ENCODE data around the gene ACKR4.
"Not testable (repeated sequence)": the region's sequence is repeated elsewhere in the genome, so short reads cannot be mapped to it uniquely, and the experiment has no call there.

Gene ACKR4

GRCh38 chr3:132594498-132594897 lies 2.6 kb upstream of the ACKR4 start:
- DNase-seq (ENCODE audit: low read depth): no peak

GRCh38 chr3:132595014-132595413 lies 2.1 kb upstream of the ACKR4 start:
- DNase-seq (ENCODE audit: low read depth): no peak

DNA sequence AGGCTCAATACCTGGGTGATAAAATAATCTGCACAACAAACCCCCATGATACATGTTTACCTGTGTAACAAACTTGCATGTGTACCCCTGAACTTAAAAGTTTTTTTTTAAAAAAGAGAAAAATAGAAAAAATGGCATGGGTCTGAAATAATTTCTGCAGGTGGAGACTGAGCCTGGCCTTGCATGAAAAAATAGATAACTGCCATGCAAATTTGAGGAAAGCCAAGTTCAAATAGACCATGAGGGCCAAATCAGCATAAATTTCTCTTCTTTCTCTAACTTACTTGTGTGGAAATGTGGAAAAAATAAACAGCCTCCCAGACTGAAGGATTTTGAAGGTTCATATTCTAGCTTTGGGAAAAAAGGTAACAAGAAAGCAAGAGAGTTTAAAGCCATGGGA lies 744 bp upstream of the ACKR4 start:
- no peak for DNase-seq (ENCODE audit: low read depth)

DNA sequence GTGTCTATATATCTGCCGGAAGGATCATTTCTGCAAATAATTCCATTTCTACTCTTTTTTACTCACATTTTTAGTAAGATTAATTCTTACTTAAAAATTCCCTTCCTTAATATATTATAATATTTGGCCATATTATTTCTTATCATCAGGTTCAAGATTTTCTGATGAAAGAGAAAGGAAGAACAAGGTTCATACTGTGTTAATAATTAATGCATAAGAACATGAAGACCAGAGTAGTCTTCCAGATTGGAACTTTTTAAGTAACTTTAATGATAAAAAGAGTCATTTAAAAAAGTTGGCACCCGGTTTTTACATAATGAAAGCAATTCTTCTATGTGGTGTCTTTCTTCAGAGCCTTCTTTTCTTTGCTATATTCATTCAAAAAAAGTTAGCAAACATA lies 590 bp downstream of the ACKR4 start:
- DNase-seq (ENCODE audit: low read depth): no peak

DNA sequence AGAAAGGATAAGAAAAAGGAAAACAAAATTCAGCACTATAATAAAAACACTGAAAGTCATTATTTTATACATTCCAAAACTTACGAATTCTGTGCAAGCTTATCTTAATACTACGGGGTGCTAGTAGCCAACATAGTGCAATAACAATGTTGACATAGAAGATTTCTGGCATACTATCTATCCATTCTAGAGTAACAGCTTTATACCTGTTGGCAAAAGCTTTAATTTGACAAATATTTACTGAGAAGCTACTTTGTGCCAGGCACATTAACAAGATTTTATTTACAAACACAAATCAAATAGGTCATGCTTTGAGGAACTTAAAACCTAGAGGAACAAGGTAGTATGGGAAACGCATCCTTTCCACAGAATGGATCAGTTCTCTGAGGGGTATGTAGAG lies 1.1 kb downstream of the ACKR4 start:
- DNase-seq (ENCODE audit: low read depth): no peak

- DNase-seq (ENCODE audit: low read depth): not testable (repeated sequence)
These were observed 3.5 kb downstream of the ACKR4 start for GRCh38 chr3:132600614-132601013.

GRCh38 chr3:132605374-132605792 lies 8.3 kb downstream of the ACKR4 start:
- no peak for DNase-seq (ENCODE audit: low read depth)

DNA sequence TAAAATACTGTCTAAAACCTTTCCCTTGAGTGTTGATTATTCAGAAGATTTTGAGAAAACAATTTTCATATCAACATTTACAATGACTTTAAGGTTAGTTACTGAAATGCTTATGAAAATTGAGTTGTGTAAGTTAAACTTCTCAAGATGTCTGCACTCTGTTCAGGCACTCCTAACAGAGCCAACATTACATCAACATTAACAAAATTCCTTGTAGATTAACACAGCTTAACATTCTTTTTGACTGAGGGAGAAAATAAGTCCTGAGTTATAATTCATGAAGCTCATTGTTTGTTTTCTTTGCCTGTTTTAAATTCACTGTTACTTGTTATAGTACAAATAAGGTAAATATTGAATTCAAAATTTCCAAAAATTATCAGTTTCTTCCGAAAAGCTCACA lies 9.0 kb downstream of the ACKR4 start:
- DNase-seq (ENCODE audit: low read depth): no peak

GRCh38 chr3:132606620-132607019 lies 9.6 kb downstream of the ACKR4 start:
- DNase-seq (ENCODE audit: low read depth): not testable (repeated sequence)

- not testable (repeated sequence) for DNase-seq (ENCODE audit: low read depth)
These were observed 18.2 kb downstream of the ACKR4 start for GRCh38 chr3:132615301-132615700.

GRCh38 chr3:132615881-132616280 lies 18.8 kb downstream of the ACKR4 start:
- DNase-seq (ENCODE audit: low read depth): no peak

- no peak for DNase-seq (ENCODE audit: low read depth)
These were observed 19.7 kb downstream of the ACKR4 start for GRCh38 chr3:132616780-132617179.

DNA sequence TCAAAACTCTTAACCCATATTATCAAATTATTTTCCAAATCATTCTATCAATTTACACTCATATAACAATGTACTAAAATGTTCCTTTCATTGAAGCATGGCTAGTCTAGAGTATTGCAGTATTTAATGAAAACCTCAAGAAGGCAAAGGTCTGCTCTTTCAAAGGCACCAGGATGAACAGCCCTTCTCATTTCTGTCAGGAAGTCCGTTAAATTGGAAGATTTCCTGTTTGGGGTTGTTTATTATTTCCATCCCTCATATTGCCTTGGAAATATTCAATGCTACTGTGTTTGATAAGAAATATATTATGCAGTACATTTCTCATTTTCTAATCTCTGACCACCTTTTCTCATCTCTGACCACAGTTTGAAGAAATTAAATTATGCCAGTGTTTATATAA lies 25.1 kb downstream of the ACKR4 start:
- DNase-seq (ENCODE audit: low read depth): no peak

- DNase-seq (ENCODE audit: low read depth): no peak
These were observed 25.7 kb downstream of the ACKR4 start for GRCh38 chr3:132622761-132623160.

DNA sequence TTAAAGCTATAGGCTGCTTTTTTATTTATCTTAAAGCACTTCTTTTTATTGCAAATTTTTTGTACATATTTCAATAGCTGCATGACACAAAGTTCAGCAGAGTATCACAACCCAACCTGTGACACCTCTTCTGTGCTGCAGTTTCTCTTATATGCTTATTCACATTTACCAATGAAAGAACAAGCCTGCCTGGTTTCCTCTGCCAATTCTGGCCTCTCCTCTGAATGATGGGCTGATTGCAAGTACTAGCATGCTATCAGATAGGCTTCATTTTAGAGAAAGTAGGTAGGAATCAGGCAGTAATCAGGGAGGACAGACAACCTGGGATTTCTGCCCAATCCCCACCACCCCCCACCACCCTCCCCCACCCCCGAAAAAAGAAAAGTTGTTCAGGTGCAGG lies 26.6 kb downstream of the ACKR4 start:
- DNase-seq (ENCODE audit: low read depth): no peak

DNA sequence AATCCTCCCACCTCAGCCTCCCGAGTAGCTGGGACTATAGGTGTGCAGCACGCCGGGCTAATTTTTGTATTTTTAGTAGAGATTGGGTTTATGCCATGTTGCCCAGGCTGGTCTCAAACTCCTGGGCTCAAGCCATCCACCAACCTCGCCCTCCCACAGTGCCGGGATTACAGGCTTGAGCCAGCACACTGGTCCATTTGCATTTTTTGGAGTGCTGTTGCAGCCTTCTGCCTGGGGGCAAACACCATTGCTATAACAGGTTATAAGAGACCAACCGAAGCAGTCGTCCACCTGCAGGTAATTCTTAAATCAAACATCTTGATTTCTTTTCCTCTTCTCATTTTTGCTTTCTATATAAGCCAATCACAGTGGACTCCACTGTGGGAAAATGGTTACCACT lies 27.7 kb downstream of the ACKR4 start:
- DNase-seq (ENCODE audit: low read depth): no peak

DNA sequence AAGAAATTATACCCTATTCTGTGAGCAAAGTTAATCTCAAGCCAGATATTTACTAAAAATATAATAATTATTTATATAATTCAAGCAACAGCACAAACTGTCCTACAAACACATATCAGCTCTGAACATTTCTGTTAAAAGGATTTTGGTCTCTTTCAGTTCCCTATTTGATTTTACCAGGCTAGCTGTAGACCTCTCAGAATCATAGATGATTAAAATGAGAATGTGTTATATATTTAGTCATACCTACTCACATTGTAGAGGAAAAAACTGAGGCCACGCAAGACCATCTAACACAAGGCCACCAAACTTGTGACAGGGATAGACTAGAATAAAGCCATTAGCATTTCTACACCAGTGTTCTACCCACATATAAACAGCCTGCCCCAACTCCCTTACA lies 28.5 kb downstream of the ACKR4 start:
- DNase-seq (ENCODE audit: low read depth): no peak

DNA sequence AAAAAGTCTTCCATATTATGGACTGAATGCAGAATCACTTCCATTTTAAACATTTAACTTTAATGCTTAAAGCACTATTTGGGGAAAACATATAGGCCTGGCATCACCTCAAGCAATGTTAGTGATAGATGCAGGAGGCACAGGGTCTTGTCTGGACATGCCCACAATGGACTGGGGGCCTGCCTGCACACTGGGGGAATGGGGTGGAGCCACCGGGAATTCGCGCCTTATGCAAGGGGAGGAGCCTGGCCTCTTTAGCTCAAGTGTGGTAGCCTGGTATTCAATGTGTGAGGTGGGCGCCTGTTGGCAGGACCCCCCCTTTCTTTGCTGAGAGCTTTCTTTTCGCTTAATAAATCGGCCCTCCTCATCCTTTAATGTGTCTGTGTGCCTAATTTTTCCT lies 29.9 kb downstream of the ACKR4 start:
- DNase-seq (ENCODE audit: low read depth): no peak

DNA sequence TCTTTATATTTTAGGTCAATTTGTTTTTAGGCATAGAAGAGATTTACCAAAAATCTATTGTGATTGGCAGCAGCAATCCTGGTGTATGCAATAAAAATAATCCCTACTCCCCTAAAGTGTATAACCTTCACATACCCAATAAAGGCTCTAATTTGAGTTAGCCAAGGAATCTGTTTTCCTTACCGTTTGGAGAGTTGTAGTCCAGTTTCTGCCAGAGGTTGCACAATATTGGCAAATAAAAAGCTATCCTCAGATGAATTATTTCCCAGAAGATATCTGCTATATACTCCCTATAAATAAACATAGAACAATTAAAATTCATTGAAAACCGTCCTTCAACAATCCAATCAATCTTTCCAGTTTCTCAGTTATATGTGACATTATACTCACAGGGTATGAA lies 31.1 kb downstream of the ACKR4 start:
- no peak for DNase-seq (ENCODE audit: low read depth)

- DNase-seq (ENCODE audit: low read depth): no peak
These were observed 32.9 kb downstream of the ACKR4 start for GRCh38 chr3:132629928-132630327.

- DNase-seq (ENCODE audit: low read depth): no peak
These were observed 33.5 kb downstream of the ACKR4 start for GRCh38 chr3:132630612-132631011.

- DNase-seq (ENCODE audit: low read depth): no peak
These were observed 38.0 kb downstream of the ACKR4 start for GRCh38 chr3:132635052-132635451.

DNA sequence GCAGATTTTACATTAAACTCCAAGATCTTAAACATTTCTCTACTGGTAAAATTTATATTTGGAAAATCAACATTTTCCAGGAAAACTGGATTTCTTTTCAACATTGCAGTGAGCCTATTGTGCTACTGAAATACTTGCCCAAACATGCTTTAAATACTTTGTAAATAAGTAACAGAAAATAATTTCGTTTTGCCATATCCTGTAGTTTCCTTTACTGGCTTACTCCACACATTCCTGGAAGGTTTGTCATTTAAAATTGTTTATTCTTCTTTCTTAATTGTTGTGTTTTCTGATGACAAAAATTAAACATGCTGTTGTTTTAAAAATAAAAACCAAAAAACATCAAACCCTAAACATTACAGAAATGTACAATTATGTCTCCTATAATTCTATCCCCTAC lies 40.5 kb downstream of the ACKR4 start:
- no peak for DNase-seq (ENCODE audit: low read depth)

- DNase-seq (ENCODE audit: low read depth): no peak
These were observed 41.6 kb downstream of the ACKR4 start for GRCh38 chr3:132638706-132639105.

GRCh38 chr3:132641427-132641826 lies 44.4 kb downstream of the ACKR4 start:
- not testable (repeated sequence) for DNase-seq (ENCODE audit: low read depth)
